ENCODE data around the gene PTPRB.

PTPRB gene

DNA sequence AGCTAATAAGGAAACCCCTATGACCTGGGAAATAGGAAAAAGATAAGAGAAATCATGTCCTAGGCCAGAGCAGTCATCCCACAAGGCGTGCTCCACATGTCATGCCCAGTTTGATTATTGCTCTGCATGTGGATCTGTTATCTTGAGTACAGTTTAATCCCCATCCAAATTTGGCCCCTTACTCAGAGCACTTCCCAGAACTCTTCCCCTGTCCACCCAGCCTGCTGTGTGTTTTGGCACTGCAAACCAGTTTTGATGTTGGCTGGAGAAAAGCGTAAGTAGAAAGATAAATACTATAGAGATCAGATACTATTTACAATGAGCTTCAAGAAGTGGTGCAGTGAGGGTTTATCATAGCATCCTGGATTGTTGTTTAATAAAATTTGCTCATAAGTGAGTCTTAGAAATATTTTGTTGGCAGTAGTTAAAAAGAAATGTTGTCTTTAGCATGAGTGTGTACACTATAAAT lies 83.8 kb downstream of the PTPRB start:
- H3K27me3 ChIP-seq, result no peaks in the 10 kb centered on the region
- H3K4me1 ChIP-seq, result no peaks in the 10 kb centered on the region
- no peak overlapping the region for H3K4me3 ChIP-seq
- no peak for TF ChIP-seq Cebpa-rat (IDR thresholded peaks at IDR 0.05)
- H4K20me1 ChIP-seq, result no peaks in the 10 kb centered on the region
- no peak overlapping the region for H3K9ac ChIP-seq
- H3K36me3 ChIP-seq, result no peaks in the 10 kb centered on the region
- H3K9me3 ChIP-seq, result no peaks in the 10 kb centered on the region
- no peak overlapping the region for H3K27ac ChIP-seq
- no peak overlapping the region for H3K4me2 ChIP-seq

DNA sequence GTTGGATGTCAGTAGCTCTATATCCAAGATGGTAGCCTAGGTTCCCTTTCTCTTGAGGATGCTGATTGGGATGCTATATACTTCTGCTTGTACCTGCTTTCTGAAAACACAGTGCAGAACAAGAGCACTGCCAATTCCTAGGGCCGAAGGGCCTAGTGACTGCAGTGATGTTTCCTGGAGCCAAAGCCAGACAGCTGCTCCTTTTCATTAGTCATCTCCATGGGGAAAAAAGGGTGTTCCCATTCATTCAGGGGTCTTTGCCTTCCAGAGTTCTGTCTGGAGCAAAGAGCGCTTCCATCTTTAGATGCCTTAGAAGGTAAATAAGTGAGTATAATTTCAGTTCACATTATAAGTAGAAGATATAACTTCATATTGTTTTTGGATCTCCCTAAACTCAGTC lies 85.5 kb downstream of the PTPRB start:
- H3K4me3 ChIP-seq, result no peak overlapping the region
- no peaks in the 10 kb centered on the region for H3K9me3 ChIP-seq
- TF ChIP-seq Cebpa-rat (IDR thresholded peaks at IDR 0.05), result no peak

DNA sequence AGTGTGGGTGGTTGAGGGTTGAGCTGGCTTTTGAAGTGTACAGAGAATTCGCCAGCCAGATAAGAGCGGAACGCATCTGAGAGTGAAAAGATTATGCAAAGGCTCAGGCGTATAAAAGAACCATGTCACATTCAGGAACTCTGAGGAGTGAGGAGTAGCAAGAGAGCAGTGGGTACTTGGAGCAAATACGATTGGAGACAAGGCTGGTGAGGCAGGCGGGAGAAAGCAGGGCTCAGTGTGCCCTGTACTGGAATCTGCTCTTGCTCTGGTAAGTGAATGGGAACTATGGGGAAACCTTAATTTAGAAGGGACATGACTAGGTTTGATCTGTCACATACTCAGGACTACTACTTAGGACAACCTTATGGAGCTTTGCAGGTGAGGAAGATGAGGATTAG lies 87.0 kb downstream of the PTPRB start:
- Histone ChIP-seq H4K20me1 (no peaks in the 10 kb centered on the region), H3K27me3 (no peaks in the 10 kb centered on the region), H3K9me3 (no peaks in the 10 kb centered on the region), H3K36me3 (no peaks in the 10 kb centered on the region), H3K27ac (no peak overlapping the region), H3K9ac (no peak overlapping the region), H3K4me3 (no peak overlapping the region), H3K4me2 (no peak overlapping the region), H3K4me1 (no peaks in the 10 kb centered on the region)
- no peak for TF ChIP-seq Cebpa-rat (IDR thresholded peaks at IDR 0.05)

More for the DNA sequence above, 85.5 kb downstream of the PTPRB start:
- no peaks in the 10 kb centered on the region for H4K20me1 ChIP-seq
- H3K27ac ChIP-seq, result no peak overlapping the region
- no peaks in the 10 kb centered on the region for H3K4me1 ChIP-seq
- H3K27me3 ChIP-seq, result no peaks in the 10 kb centered on the region
- no peaks in the 10 kb centered on the region for H3K36me3 ChIP-seq
- H3K9ac ChIP-seq, result no peak overlapping the region
- no peak overlapping the region for H3K4me2 ChIP-seq

DNA sequence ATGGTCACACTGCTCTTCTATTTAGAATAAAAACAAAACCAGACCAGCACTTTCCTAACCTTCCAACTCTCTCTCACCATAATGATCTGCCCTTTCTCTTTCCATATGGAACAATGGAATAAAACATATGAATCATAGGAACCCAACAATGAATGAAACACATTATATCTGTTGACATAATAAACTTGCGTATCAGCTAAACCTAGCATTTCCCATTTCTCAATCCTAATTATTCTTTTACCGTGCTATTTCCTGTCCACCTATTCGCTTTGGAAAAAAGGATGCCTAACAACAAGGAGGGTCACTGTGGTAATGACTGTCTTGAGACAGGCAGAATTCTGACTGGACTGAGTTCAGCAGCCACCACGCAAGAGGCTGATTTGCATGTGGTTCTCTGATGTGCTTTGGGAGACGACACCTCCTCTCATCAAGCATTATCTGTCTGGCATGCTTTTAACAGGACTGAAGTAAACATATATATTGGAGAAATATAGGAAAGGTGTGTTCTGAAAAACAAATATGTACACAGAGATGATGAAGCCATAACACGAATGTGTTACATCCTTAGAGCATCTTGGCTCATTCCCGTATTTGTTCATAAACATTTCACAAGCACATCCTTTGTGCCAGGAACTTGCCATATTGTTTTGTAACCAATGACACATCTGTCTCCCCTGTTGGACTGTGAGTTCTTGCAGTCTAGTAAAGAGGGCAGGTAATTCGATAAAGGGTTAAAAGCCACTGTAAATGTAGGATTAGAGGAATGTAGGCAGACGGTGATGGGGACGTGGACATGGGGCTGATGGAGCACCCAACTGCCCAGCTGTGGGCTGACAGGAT lies 87.7 kb downstream of the PTPRB start:
- H3K4me2 ChIP-seq, result no peak overlapping the region
- H3K27me3 ChIP-seq, result no peaks in the 10 kb centered on the region
- no peaks in the 10 kb centered on the region for H3K9me3 ChIP-seq
- H3K4me1 ChIP-seq, result no peaks in the 10 kb centered on the region
- H3K4me3 ChIP-seq, result no peak overlapping the region
- H4K20me1 ChIP-seq, result no peaks in the 10 kb centered on the region
- no peak for TF ChIP-seq Cebpa-rat (IDR thresholded peaks at IDR 0.05)
- H3K27ac ChIP-seq, result no peak overlapping the region
- no peak overlapping the region for H3K9ac ChIP-seq
- H3K36me3 ChIP-seq, result no peaks in the 10 kb centered on the region

DNA sequence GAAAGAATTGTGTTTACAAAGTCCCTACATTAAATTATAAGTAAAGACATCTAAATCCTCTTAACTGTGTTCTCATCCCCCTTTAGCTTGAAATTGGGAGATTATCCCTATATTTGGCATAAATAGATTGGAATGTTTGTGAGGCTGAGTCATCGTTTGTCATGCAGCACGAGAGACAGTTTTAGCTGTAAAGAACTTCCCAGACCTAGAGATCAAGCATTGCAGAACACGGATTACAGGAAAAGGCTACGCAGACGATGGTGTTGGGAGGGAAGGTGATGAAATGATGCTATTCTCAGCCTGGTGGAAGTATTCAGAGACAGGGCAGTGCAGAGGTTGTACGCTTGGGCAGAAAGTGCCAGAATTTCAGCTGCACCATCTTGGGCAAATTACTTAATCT lies 93.8 kb downstream of the PTPRB start:
- no peak for TF ChIP-seq Cebpa-rat (IDR thresholded peaks at IDR 0.05)
- Histone ChIP-seq H3K9me3 (no peaks in the 10 kb centered on the region), H3K27ac (no peak overlapping the region), H3K4me2 (no peak overlapping the region), H3K9ac (no peak overlapping the region), H3K36me3 (no peaks in the 10 kb centered on the region), H3K27me3 (no peaks in the 10 kb centered on the region), H3K4me3 (no peak overlapping the region), H4K20me1 (no peaks in the 10 kb centered on the region), H3K4me1 (peaks cover 13% of the 10 kb centered on the region)

DNA sequence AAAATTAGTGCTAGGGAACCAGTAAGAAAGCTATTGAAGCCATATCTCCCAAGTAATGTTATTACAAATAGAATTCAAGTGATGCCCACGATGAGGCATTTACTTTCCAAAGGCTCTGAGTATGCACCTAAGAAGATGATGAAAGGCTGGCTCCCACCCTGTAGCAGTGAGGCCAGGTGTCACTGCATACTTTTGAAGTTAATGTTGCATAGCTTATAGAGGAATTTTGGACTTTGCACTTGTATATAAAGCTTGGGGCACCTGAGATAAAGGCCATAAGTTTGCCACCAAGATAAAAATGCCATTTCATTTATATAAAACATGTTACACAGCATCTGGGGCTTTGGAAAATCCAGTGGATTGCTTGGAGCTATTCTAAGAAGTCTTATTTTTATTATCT lies 96.2 kb downstream of the PTPRB start:
- TF ChIP-seq Cebpa-rat (IDR thresholded peaks at IDR 0.05), result no peak
- Histone ChIP-seq H3K4me1 (peaks cover 13% of the 10 kb centered on the region), H4K20me1 (no peaks in the 10 kb centered on the region), H3K36me3 (no peaks in the 10 kb centered on the region), H3K4me2 (no peak overlapping the region), H3K27ac (no peak overlapping the region), H3K9ac (no peak overlapping the region), H3K9me3 (no peaks in the 10 kb centered on the region), H3K27me3 (no peaks in the 10 kb centered on the region), H3K4me3 (no peak overlapping the region)

DNA sequence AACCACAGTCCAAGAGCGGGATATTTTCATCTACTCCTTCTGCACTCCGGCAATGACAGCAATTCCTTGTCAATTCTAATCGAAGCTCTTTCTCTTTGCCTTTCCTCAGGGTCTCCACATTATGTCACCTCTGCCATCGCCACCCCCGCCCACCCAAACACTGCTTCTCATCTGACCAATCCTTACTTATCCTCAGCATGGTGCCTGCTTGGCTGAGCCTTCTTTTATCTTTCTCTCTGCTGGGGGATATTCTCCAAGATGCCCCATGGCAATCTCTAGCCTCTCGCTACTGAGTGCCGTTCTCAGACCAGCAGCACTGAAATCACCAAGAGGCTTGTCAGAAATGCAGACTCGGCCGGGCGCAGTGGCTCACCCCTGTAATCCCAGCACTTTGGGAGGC lies 100.6 kb downstream of the PTPRB start:
- Histone ChIP-seq H3K9me3 (no peaks in the 10 kb centered on the region), H3K4me3 (no peak overlapping the region)
- no peak for TF ChIP-seq Cebpa-rat (IDR thresholded peaks at IDR 0.05)

DNA sequence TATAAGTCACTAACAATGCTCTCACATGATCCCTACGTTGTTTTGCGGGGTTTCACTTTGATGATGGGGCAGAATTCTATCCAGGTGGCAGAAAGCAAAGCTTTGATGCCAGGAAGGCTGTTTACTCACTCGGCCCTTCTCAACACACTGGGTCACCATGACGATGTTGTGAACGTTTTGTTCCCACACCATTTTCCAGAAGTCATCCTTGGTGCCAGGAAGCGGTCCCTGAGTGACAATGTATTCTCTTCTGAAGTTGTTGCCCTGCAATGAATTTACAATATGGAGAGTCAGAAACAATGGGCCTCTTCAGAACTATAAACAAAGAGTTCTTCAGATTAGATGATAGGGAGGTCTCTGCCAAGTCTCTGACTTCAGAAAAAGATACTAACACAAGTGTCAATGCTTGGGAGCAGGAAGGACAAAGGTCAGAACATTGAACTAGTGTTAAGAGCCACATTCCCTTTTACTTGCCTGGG lies 101.3 kb downstream of the PTPRB start:
- TF ChIP-seq Cebpa-rat (IDR thresholded peaks at IDR 0.05), result no peak
- no peaks in the 10 kb centered on the region for H3K27me3 ChIP-seq

More for the DNA sequence above, 100.6 kb downstream of the PTPRB start:
- no peaks in the 10 kb centered on the region for H3K27me3 ChIP-seq
- no peaks in the 10 kb centered on the region for H4K20me1 ChIP-seq
- no peak overlapping the region for H3K27ac ChIP-seq
- no peaks in the 10 kb centered on the region for H3K36me3 ChIP-seq
- no peak overlapping the region for H3K4me2 ChIP-seq
- peaks cover 13% of the 10 kb centered on the region for H3K4me1 ChIP-seq
- no peak overlapping the region for H3K9ac ChIP-seq

DNA sequence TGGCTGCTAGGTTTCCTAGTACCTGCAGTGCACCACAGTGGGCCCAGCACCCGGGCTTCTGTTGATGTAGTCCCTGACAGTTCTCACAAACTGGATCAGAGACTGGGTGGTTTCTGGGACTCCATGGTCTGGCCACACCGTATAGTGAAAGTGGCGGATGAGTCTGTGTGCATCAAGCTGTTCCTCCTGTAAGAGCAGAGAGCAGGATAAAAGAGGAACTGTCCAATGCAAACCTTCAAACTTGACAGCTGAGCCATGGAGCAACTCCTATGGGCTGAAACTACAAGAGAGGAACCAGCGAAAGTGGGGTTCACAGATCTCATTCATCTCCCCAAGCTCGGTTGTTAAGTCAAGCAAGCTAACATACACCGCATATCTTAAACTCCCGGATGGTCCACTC lies 102.8 kb downstream of the PTPRB start:
- Histone ChIP-seq H3K9ac (no peak overlapping the region), H3K27ac (no peak overlapping the region), H3K27me3 (no peaks in the 10 kb centered on the region), H3K4me1 (no peaks in the 10 kb centered on the region), H3K4me3 (no peak overlapping the region), H4K20me1 (no peaks in the 10 kb centered on the region), H3K9me3 (no peaks in the 10 kb centered on the region), H3K36me3 (no peaks in the 10 kb centered on the region), H3K4me2 (no peak overlapping the region)
- TF ChIP-seq Cebpa-rat (IDR thresholded peaks at IDR 0.05), result no peak

More for the DNA sequence above, 101.3 kb downstream of the PTPRB start:
- no peaks in the 10 kb centered on the region for H4K20me1 ChIP-seq
- peaks cover 13% of the 10 kb centered on the region for H3K4me1 ChIP-seq
- no peaks in the 10 kb centered on the region for H3K36me3 ChIP-seq
- H3K9ac ChIP-seq, result no peak overlapping the region
- no peak overlapping the region for H3K27ac ChIP-seq
- H3K4me3 ChIP-seq, result no peak overlapping the region
- H3K4me2 ChIP-seq, result no peak overlapping the region
- no peaks in the 10 kb centered on the region for H3K9me3 ChIP-seq

DNA sequence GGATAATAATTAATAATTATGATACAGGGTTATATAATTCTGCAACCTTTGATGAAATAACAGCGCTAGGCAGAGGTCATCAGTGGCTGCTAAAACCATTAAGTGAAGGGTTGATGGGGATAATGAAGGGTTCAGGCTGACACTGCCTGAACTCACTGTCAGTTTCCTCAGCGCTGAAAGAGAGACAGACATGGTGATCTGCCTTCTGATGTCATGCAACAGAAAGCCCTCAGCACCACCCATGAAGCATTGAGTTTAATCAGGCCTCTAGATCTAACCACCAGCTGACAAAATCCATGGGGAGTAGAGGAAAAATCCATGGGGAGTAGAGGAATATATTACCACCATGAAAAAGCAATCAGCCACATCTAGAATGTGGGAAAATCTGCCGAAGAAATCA lies 107.6 kb downstream of the PTPRB start:
- H4K20me1 ChIP-seq, result no peaks in the 10 kb centered on the region
- no peak overlapping the region for H3K4me3 ChIP-seq
- H3K9me3 ChIP-seq, result no peaks in the 10 kb centered on the region
- H3K27ac ChIP-seq, result no peak overlapping the region
- no peaks in the 10 kb centered on the region for H3K4me1 ChIP-seq
- no peak overlapping the region for H3K9ac ChIP-seq
- H3K36me3 ChIP-seq, result no peaks in the 10 kb centered on the region
- no peak for TF ChIP-seq Cebpa-rat (IDR thresholded peaks at IDR 0.05)
- no peak overlapping the region for H3K4me2 ChIP-seq
- H3K27me3 ChIP-seq, result no peaks in the 10 kb centered on the region
